HTR-8/SVneo (cell line): ENCODE measurements around the gene POU4F1.
"Not testable (repeated sequence)": the region's sequence is repeated elsewhere in the genome, so short reads cannot be mapped to it uniquely, and the experiment has no call there.

Experiments
- DNase-seq: peaks from one replicate; pipeline ENCODE4 v3.0.0; 2011; ENCODE audit warnings: low spot score, mixed read lengths; ENCODE audit not compliant: insufficient read length
- FAIRE-seq: peaks from 2 replicates; lab custom pipeline; 2011; peaks lifted over from hg19 to GRCh38; lab: Jason Lieb, UNC

POU4F1 gene, protein sequence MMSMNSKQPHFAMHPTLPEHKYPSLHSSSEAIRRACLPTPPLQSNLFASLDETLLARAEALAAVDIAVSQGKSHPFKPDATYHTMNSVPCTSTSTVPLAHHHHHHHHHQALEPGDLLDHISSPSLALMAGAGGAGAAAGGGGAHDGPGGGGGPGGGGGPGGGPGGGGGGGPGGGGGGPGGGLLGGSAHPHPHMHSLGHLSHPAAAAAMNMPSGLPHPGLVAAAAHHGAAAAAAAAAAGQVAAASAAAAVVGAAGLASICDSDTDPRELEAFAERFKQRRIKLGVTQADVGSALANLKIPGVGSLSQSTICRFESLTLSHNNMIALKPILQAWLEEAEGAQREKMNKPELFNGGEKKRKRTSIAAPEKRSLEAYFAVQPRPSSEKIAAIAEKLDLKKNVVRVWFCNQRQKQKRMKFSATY

DNA sequence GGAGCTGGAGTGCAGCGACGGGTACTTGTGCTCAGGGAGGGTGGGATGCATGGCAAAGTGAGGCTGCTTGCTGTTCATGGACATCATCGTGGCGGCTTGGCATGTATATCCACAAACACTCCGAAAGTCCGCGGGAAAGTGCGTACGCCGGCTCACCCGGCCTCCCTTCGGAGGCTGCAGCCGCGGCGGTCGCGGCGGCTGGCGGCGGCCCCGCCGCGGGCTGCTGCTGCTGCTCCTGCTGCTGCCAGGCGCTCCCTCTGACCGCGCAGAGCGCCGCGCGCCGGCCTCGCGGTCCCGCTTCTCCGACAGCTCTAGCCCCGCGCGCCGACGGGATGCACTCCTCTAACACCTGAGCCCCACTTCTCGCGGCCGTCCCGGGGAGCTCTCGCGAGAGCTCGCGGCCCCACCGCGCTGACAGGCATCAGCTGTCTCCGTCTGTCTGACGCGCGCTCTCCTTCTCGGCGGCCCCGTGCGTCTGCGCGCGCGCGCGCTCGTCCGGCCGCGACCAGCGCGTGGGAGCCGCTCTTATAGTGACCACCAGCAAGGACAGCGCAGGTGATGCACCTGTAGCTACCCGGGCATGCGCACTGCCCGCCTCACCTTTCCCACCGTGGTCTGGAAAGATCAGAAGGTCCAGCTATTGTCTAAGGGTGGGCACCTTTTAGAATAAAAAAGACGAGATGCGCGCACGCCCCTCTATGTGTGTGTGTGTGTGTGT is at the start of gene POU4F1:
POU4F1 (minus strand) TSS at position 313 of the 718 bp plus-strand sequence; CDS start at position 87, 226 bp downstream.
- DNase-seq (peak; percentile 44), FAIRE-seq (no peak)

DNA sequence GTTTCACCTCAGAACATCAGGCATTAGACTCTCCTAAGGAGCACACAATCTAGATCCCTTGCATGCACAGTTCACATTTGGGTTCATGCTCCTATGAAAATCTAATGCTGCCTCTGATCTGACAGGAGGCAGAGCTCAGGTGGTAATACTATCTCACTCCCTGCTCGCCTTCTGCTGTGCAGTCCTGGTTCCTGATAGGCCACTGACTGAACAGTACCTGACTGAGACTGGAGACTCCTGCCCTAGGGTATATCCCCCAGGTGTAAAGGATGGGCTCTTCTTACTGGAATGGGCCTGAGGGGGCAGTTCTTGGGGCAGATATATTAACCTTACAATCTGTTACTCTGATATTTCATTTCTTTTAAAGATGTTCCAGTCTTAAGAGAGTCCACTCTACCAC is 49.3 kb upstream of the POU4F1 start:
- DNase-seq, result no peak
- FAIRE-seq, result no peak

DNA sequence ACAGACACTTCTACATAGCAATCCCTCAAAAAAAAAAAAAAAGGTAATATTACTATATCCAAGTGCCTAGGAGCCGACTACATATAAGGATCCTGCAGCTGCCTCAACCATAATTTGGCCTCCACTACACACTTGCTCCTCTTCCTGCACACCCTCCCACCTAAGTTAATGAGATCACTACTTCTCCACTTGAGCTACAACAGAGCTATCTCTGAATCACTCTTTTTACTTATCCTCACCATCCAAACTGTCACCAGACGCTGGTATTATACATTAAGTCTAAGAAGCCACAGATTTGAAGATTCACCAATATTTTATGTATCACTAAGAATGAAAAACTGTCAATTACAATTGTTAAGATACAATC is 47.3 kb upstream of the POU4F1 start:
- FAIRE-seq, result no peak
- no peak for DNase-seq

DNA sequence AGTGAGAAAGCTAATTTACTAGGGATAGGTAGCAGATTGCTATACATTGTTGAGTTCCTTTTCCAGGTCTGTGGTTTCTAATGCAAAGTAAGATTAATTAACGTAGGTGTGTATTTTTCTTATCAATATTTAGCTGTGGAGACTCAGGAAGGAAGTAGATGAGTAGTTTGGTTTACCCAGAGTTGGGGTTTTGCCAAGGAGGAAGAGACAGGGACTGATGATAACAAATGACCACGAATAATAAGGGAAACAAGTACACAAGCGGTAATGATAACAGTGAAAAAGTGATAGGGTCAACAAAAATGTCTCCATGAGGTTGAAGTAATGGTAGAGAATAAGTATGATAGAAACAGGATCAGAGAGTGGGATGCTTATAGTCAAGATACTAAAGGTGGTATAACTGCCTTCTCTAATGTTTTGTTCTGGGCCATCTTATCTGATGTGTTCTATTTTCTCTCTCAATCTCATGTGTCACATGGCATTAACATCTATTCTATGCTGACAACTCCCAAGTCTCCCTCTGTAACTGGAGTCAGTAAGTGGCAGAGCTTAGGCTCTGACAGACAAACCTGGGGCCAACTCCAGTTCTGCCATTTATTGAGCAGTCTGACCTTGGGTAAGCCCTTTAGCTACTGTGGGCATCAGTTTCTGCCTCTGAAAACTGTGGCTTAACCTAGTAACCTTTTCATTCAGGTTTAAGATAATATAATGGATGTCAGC is 46.8 kb upstream of the POU4F1 start:
- no peak for FAIRE-seq
- DNase-seq, result no peak

DNA sequence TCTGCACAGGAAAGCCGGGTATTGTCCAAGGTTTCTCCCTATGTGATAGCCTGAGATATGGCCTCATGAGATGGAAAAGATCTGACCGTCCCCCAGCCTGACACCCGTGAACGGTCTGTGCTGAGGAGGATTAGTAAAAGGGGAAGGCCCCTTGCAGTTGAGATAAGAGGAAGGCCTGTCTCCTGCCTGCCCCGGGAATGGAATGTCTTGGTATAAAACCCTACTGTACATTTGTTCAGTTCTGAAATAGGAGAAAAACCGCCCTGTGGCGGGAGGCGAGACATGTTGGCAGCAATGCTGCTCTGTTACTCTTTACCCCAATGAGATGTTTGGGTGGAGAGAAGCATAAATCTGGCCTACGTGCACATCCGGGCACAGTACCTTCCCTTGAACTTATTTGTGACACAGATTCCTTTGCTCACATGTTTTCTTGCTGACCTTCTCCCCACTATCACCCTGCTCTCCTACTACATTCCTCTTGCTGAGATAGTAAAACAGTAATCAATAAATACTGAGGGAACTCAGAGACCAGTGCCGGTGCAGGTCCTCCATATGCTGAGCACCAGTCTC is 43.8 kb upstream of the POU4F1 start:
- DNase-seq, FAIRE-seq: not testable (repeated sequence)

DNA sequence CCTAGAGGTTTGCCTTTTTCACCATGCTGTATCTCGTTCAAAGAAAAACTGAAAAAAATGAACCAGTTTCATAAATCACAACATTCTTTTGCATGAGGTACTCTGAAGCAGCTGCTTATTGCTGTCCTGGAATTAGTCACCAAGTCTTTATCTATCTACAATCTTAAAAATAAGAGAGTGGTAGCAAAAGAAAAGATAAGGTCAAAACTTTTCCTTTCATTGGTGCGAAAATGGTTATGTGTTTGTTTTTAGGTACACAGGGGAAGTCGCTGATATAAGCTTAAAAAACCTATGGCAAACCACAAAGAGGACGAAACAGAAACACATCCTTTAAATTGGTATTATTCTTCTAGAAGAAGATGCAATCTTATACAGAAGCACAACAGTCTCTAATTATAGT is 34.9 kb upstream of the POU4F1 start:
- no peak for DNase-seq
- FAIRE-seq, result no peak

DNA sequence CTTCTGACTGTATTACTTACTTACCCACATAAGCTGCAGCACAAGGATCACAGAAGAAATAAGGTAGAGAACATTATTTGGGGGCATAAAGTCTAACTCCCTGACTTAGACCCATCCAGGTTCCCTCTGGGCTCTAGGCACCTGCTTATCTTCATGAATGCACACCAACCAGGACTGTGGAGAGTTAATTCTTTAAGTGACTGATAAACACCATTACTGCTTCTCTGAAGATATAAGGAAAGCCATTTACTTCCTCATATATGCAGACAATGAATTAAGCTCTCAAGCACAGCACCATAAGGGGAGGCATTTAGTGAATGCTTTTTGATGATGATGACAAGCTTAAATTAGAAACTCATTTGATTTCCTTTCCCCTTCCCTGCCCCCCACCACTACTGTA is 33.1 kb upstream of the POU4F1 start:
- no peak for FAIRE-seq
- no peak for DNase-seq

DNA sequence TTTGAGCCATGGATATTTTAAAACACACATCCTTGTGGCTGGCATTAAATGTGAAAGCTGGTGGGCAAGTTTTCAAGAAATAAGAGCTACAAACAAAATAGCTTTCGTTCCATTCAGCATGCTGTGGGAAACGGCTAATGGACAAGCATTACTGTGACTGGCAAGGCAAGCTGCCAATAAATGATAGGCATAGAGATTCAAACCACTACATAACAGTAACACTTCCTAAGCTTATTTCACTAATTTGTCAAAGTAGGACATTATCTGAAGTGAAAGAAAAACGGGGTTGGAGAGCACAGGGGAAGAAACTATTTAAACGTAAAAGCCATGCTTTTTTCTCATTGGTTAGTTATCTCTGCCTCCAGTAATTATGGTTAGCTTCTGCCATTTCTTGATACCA is 29.6 kb upstream of the POU4F1 start:
- DNase-seq (no peak), FAIRE-seq (no peak)

DNA sequence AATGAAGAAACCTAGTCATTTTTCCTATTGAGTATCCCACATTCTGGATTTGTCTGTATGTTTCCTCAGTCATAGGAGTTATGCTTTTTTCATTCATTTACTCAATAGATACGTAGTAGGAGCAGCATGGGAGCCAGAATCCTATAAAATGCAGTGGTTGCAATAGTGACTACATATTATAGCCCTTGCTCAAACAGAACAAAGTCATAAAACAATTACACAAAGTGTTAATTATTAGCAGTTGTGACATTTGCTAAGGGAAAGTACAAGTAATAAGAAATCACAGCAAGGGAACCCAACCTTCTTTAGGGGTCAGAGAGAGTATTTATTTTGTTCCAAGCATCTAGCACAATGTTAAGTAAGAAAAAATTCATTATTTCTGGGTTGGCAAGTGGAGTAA is 27.7 kb upstream of the POU4F1 start:
- no peak for DNase-seq
- FAIRE-seq, result no peak

DNA sequence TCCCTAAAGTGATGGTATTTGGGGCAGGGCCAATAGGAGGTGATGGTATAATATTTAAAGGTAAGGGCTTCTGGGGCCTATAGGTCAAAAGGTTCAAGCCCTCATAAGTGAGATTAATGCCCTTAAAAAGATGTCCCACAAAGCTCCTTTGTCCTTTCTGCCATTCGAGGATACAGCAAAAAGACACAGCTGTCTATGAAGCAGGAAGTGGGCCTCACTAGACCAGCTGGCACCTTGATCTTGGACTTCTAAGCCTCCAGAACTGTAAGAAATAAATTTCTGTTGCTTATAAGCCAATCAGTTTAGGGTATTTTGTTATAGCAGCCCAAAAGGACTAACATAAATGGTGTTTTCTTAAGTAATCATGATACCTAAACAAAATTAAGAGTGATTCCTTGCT is 27.2 kb upstream of the POU4F1 start:
- FAIRE-seq, result no peak
- no peak for DNase-seq

DNA sequence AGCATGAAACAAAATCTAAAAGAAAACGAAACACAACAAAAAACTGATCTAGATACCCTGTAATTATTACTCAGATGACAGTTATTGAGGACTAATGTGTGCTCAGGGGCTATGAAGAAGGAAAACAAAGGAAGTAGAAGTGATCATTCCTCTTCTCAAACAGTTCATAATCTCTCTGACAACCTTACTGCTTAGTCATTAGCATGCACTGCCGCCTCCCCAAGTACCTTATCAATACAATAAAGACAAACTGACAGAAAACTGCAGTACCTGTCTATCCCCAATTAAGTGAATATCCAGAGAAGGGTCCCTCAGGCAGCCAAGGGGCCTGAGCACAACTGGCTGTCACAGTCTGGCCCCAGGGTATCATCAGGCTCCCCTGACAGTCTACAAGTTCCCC is 22.0 kb upstream of the POU4F1 start:
- FAIRE-seq (no peak), DNase-seq (no peak)

DNA sequence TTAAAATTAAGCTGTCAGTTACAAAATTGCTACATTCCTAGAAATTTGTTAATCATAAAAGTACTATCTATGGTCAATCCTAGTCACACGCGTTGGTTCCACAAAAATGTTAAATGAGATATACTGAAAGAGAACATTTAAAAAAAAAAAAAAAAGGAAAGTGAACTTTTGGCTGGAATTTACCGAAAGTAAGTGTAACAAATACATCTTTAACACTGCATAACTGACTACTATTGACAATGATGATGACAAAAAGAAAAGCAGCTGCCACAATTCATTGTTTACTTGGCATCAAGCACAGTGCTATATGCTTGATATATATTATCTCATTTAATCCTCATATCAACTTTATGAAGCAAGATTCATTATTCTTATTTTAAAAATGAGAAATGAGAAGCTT is 19.8 kb upstream of the POU4F1 start:
- no peak for DNase-seq
- FAIRE-seq, result no peak

DNA sequence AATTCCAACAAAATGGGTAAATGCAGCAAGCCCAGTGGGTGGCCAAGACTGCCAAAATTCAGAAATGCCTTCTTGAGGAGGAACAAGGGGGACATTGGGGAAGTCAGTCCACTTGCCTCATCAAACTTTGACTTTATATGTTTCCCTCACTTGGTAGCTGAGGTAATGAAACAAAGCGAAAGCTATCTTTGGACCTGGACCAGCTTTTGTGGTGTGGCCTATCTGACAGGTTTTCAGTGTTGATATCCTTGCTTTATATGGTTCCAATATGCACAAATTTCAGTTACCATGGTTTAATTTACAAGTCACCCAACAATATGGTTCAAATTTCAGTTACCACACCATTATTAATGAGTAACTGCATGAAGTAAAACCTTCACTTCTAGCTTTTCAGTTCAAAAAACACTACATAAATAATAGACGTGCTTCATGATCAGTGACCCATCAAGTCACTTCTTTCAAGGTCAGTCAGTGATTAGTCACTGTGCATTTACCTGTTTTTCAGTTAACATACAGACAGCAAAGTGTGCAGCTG is 17.7 kb upstream of the POU4F1 start:
- DNase-seq, result no peak
- no peak for FAIRE-seq

DNA sequence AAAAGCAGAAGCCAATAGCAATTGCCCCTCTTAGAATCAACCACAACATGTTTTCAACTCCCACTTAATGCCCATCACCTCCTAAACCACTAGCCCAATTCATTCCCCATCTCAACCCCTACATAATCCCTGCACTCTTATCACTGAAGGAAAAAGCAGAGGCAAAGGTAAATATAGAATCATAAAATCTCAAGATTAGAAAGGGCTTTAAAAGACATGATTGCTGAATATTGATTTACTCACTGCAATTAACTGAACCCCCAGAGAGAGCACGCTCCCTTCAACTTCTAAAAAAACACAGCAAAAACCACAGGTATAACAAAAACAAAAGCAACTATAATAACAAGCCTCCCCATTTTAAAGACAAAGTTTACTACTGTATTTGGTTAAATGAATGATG is 15.1 kb upstream of the POU4F1 start:
- DNase-seq (no peak), FAIRE-seq (no peak)

DNA sequence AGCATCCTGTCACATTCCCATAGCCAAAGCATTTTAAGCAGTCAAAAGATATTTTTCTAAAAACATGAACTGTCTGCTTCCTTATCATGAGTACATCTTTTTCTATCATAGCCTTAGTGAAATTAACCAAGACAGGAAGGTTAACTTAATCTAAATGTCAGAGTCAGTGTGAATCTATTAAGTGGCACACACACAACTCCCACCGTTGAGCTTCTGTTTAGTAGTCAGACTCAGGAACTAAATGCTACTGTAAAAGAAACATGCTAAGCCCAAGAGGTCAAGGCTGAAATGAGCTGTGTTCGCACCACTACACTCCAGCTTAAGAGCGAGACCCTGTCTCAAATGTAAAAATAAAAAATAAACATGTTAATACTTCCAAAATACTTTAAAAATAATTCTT is 7.7 kb upstream of the POU4F1 start:
- no peak for DNase-seq
- no peak for FAIRE-seq

DNA sequence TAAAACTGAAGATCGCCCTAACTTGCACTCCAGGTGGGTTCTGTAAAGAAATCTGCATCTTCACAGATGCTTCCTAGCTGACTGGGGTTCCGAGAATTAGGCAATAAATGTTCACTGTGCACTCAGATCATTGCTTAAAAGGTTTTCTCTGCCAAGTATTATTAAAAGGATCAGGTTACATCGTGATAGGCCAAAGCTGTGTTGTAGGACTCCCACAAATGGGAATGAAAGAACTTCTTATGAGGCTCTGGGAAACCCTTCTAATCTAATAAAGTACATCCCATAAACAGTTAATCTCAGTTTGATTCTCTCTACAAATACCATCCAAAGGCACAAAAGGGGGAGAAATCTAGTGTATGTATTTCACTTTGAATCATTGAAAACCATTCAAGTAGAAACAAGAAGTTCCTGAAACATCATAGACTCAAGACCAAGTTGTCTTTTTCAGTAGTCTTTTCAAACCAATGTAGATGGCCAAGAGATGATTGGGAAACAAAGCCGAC is 7.1 kb upstream of the POU4F1 start:
- FAIRE-seq (no peak), DNase-seq (no peak)

DNA sequence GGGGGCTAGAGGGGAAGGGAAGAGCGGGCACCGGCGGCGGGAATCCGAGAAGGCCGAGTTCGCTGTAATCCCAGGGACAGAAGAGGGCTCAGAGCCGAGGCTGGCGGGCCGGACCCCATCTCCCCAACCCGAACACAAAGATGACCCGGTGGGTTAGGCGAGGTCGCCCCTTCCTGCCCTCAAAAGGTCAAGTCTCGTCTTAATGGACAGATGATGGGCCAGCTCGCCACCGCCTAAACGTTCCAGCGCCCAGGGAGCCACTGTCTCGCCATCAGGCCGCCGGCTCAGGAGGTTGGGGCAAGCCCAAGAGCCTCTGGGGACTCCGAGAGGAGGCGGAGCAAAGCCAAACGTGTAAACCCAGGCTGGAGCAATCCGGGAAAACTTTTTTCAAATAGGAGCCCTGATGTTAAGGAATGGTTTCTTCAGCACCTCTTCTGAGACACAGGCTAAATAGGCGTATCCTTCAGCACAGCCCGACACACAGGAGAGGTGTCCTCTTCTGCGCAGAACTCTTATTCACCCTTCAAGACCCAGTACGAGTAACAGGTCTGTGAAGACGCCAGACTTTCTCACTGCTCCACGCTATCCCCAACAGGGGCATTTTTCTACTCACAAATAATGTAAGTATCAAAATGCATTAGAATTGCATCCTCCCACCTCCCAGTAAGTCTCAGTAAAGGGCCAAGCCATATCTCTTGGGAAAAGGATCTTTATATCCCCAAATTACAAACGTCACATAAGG is 6.3 kb upstream of the POU4F1 start:
- DNase-seq (no peak), FAIRE-seq (no peak)

DNA sequence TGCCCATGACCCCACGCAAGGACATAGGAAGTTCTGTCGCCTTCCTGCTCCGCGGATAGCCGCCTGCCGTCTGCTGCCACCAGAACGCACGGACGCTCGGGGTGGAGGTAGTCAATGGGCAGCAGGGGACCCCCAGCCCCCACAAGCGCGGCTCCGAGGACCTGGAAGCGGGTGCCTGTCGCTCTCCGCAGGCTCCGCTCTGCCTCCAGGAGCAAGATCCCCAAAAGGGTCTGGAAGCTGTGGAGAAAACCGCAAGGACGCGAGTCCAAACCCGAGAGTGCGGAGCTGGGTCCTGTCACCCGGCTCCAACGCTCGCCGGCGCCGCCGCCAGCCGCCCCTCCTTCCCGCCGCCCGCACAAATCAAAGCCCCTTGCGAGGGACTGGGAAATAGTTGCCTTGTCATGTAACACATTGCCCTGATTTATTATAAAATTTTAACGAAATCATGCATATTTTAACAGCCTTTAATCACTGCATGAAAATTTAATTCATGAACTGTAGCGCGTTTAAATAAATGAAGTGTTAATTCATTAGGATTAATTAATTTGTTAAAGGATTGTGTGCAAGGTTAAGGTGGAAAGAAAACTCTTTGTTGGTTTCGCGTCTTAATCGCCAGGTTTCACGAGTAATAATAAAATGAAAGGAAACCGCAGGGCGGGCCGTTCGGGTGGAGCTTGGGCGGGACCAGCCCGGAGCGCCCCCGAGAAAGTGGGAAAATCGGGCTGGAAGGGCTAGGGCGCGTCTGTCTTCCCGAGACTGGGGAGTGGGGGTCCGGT is 5.5 kb upstream of the POU4F1 start:
- FAIRE-seq (no peak), DNase-seq (no peak)

DNA sequence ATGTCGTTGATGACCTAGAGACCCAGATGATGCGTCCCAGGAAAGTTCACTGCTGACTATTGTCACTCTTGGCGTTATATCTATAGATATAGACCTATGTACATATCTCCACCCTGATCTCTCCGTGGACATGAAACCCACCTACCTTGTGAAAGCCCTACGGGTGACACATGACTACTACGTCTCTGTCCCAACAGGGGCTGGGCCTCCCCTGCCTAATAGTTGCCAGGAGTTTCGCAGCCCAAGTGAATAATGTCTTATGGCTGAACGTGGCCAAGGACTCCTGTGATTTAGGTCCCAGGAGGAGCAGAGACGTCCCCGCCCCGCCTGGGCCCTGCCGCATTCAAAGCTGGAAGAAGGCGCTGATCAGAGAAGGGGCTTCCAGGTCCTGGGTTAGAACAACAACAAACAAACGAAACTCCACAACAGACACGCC is 4.9 kb upstream of the POU4F1 start:
- FAIRE-seq (no peak), DNase-seq (no peak)
